ENCODE results near the gene RASGRP3. TPM values are rescaled to one million over a fixed set of nuclear protein-coding genes. Genes with fewer than 3 reads are reported as not detected.

Gene RASGRP3
- total and polyA plus RNA-seq, 2 of the 13 experiments (the other 11 are each of a cell fraction or from before 2014, with no cell fraction given): 0.01 TPM; not detected in 1

- peak; percentile 62; the same call in 1 of the 2 replicates for TF ChIP-seq PBX2 (CRISPR knock-in tag; IDR thresholded peaks at IDR 0.05)
- no peak for TF ChIP-seq SKI (IDR thresholded peaks at IDR 0.05; ENCODE audit: partially characterized antibody)
These were observed 18.7 kb upstream of the RASGRP3 start (continued) for GRCh38 chr2:33457556-33458247.

DNA sequence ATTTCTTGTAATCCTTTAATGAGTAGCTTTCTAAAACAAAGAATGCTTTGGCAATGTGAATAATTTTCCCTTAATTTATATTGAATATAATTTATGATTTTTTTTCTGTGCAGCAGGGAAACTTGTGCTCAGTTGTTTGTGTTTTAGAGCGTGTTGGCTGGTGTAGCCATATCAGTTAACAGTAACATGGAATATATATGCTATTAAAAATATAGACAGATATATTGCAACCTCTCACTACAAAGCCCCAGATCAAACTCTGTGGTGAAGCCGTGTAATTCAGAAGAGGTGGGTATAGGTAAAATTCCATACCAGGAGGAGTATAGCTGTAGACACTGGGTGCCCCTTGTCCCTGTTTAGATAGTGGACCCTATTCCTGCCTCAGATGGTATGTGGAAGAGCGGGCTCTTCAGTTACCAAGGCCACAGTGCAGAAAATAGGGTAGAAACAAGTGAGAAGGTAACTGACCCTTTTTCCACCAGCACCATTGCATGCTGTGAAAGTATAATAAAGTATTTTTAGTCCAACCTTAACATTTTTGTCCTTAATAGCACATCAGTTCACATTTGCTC is 18.1 kb upstream of the RASGRP3 start:
- Histone ChIP-seq H2AFZ (ENCODE audit: low read length) (no peak overlapping the region), H3K4me2 (ENCODE audit: low read depth, low read length) (no peak overlapping the region), H3K4me1 (ENCODE audit: insufficient read depth, low read length) (no peaks in the 10 kb centered on the region), H3K27ac (ENCODE audit: extremely low read length, insufficient read depth, low read length) (no peak overlapping the region), H3K36me3 (replicated peaks in 1 of 2; ENCODE audit: control insufficient read depth in 1 of 2, insufficient read depth in 2 of 2, low read length in 2 of 2) (no peaks in the 10 kb centered on the region), H4K20me1 (ENCODE audit: insufficient read depth, low read length) (no peaks in the 10 kb centered on the region), H3K79me2 (ENCODE audit: insufficient read depth, low read length) (no peaks in the 10 kb centered on the region), H3K27me3 (ENCODE audit: control insufficient read depth in 1 of 2, insufficient read depth in 2 of 2, low read length in 2 of 2) (no peaks in the 10 kb centered on the region), H3K9ac (ENCODE audit: insufficient read depth, low read depth, low read length) (no peak overlapping the region), H3K9me3 (ENCODE audit: low read length) (no peaks in the 10 kb centered on the region; the same call in 1 of the 2 replicates), H3K4me3 (replicated peaks in 1 of 3; ENCODE audit: insufficient read depth in 1 of 3, low read depth in 2 of 3, low read length in 3 of 3) (no peak overlapping the region)
- WGBS (ENCODE audit: low lambda C conversion rate): 34% methylated on average over 3 of the region's 3 CpGs
- intact Hi-C loops (cut with micrococcal nuclease; ENCODE audit: unreplicated experiment): no loop called here
- POLR2A ChIA-PET: no interaction called here
- DNase-seq (ENCODE audit: low spot score) (no peak), ATAC-seq (no peak), FAIRE-seq (no peak)
- in situ Hi-C loops (cut with HindIII; ENCODE audit: extremely low pct_ligation_motif_present, low pct_unique_long_range_greater_than_20kb): no loop called here
- no TSS peak for BruUV-seq (replicated peaks)
- TF ChIP-seq HNF4A (CRISPR knock-in tag; IDR thresholded peaks at IDR 0.05) (0 out of 2 replicates have a peak, but pooled peaks have one; percentile 0), ARNT2 (CRISPR knock-in tag; IDR thresholded peaks at IDR 0.05; ENCODE audit: low read depth) (no peak), ZBTB7B (CRISPR knock-in tag; IDR thresholded peaks at IDR 0.05) (no peak)
- TF ChIP-seq, protein P1, sequence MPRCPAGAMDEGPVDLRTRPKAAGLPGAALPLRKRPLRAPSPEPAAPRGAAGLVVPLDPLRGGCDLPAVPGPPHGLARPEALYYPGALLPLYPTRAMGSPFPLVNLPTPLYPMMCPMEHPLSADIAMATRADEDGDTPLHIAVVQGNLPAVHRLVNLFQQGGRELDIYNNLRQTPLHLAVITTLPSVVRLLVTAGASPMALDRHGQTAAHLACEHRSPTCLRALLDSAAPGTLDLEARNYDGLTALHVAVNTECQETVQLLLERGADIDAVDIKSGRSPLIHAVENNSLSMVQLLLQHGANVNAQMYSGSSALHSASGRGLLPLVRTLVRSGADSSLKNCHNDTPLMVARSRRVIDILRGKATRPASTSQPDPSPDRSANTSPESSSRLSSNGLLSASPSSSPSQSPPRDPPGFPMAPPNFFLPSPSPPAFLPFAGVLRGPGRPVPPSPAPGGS (CRISPR knock-in tag; IDR thresholded peaks at IDR 0.05): no peak
- CTCF ChIA-PET (ENCODE audit: low intra/inter-chr PET ratio, low total read pairs): no interaction called here
